PC-9 (cell line): ENCODE results near the gene BNIPL. TPM values are rescaled to one million over a fixed set of nuclear protein-coding genes. Genes with fewer than 3 reads are reported as not detected.
A peak's percentile ranks its signal among the peaks of the same experiment; 100 is the strongest.

Experiments
- BruUV-seq: library from RNA; stranded (reverse); fragments of 400-500 nt; replicated peaks from 2 replicates; lab custom pipeline; 2021; lab: Mats Ljungman, UMichigan
- CTCF ChIA-PET: fragments of 300-600 bp; sonication (Branson Sonifier 250); formaldehyde crosslinking; loops from one replicate; lab custom pipeline; 2022; ENCODE audit warnings: antibody characterized with exemption; lab: Charles Lee
- POLR2A ChIA-PET: fragments of 300-600 bp; sonication (Branson Sonifier 250); formaldehyde crosslinking; loops from one replicate; lab custom pipeline; 2022; ENCODE audit warnings: antibody characterized with exemption; ENCODE audit not compliant: unreplicated experiment; lab: Charles Lee
- DNase-seq, 2 experiments: peaks; one replicate each; pipeline versions ENCODE4 v3.0.0 to v3.0.0-alpha.2; 2015 to 2022; ENCODE audit warnings: mixed read lengths in 1 of 2
- H2AFZ ChIP-seq: fragments of 200-600 bp; sonication (generic); 2 replicates; pipeline ENCODE4 v1.8.1; 2017; ENCODE audit warnings: antibody characterized with exemption
- H3F3A ChIP-seq: fragments of 200-600 bp; sonication (generic); 2 replicates; pipeline ENCODE4 v1.8.1; 2017; ENCODE audit warnings: antibody characterized with exemption, mild to moderate bottlenecking, low read depth; ENCODE audit not compliant: insufficient read depth
- H3K27ac ChIP-seq: fragments of 200-600 bp; sonication (generic); 2 replicates; pipeline ENCODE4 v1.6.1; 2016; ENCODE audit warnings: mixed run types
- H3K27me3 ChIP-seq: fragments of 200-600 bp; sonication (generic); 2 replicates; pipeline ENCODE4 v1.6.1; 2016; ENCODE audit warnings: low read depth, mixed run types; ENCODE audit not compliant: insufficient read depth
- H3K36me3 ChIP-seq: fragments of 200-600 bp; sonication (generic); 2 replicates; pipeline ENCODE4 v1.6.1; 2016; ENCODE audit warnings: low read depth, mixed run types
- H3K4me1 ChIP-seq: fragments of 200-600 bp; sonication (generic); replicated peaks from 2 replicates; pipeline ENCODE4 v1.6.1; 2016; ENCODE audit warnings: mixed run types; ENCODE audit not compliant: insufficient read depth
- H3K4me2 ChIP-seq: fragments of 200-600 bp; sonication (generic); 2 replicates; pipeline ENCODE4 v1.6.1; 2017; ENCODE audit warnings: mixed run types
- H3K4me3 ChIP-seq: fragments of 200-600 bp; sonication (generic); 2 replicates; pipeline ENCODE4 v1.6.1; 2016; ENCODE audit warnings: mixed run types
- H3K79me2 ChIP-seq: fragments of 200-600 bp; sonication (generic); 2 replicates; pipeline ENCODE4 v1.6.1; 2017; ENCODE audit warnings: low read depth, mixed run types
- H3K9me2 ChIP-seq: fragments of 200-600 bp; sonication (generic); 2 replicates; pipeline ENCODE4 v1.8.1; 2017; ENCODE audit warnings: mild to moderate bottlenecking; ENCODE audit not compliant: insufficient read depth
- H3K9me3 ChIP-seq: fragments of 200-600 bp; sonication (generic); 2 replicates; pipeline ENCODE4 v1.8.1; 2016; ENCODE audit warnings: low read depth; ENCODE audit not compliant: insufficient read depth
- H4K20me1 ChIP-seq: fragments of 200-600 bp; sonication (generic); 2 replicates; pipeline ENCODE4 v1.8.1; 2017; ENCODE audit not compliant: insufficient read depth
- EZH2 ChIP-seq: fragments of 200-600 bp; sonication (generic); IDR thresholded peaks from 2 replicates; pipeline ENCODE4 v1.8.0; 2017; ENCODE audit warnings: antibody characterized with exemption, low read depth
- intact Hi-C: fragments of 100-400 bp; cut with micrococcal nuclease; formaldehyde crosslinking; loops from one replicate; pipeline ENCODE4 v1.10.0; 2022; ENCODE audit not compliant: unreplicated experiment
- total RNA-seq: library from RNA; stranded (reverse); gene quantifications from 2 replicates; pipeline ENCODE4 v1.2.3, GENCODE V29; 2021
- TF ChIP-seq, protein P1 (sequence below): fragments of 200-600 bp; sonication (generic); conservative IDR thresholded peaks from 2 replicates; pipeline ENCODE4 v1.6.1; 2017; ENCODE audit warnings: mixed run types, antibody characterized with exemption, mild to moderate bottlenecking, moderate library complexity

Gene BNIPL
- total RNA-seq, 1 experiment from 2014 or later, result 3.0 TPM

GRCh38 chr1:150994248-150994647 lies 42.1 kb upstream of the BNIPL start:
- no peaks in the 10 kb centered on the region for H3K36me3 ChIP-seq
- TF ChIP-seq EZH2, result no peak
- TF ChIP-seq, protein P1, sequence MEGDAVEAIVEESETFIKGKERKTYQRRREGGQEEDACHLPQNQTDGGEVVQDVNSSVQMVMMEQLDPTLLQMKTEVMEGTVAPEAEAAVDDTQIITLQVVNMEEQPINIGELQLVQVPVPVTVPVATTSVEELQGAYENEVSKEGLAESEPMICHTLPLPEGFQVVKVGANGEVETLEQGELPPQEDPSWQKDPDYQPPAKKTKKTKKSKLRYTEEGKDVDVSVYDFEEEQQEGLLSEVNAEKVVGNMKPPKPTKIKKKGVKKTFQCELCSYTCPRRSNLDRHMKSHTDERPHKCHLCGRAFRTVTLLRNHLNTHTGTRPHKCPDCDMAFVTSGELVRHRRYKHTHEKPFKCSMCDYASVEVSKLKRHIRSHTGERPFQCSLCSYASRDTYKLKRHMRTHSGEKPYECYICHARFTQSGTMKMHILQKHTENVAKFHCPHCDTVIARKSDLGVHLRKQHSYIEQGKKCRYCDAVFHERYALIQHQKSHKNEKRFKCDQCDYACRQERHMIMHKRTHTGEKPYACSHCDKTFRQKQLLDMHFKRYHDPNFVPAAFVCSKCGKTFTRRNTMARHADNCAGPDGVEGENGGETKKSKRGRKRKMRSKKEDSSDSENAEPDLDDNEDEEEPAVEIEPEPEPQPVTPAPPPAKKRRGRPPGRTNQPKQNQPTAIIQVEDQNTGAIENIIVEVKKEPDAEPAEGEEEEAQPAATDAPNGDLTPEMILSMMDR, result no peak
- H3K4me3 ChIP-seq, result no peak overlapping the region
- H3K4me1 ChIP-seq, result 0 out of 2 replicates have a peak, but pooled peaks cover 5% of the 10 kb centered on the region
- no peak for DNase-seq
- H3K27me3 ChIP-seq, result no peaks in the 10 kb centered on the region
- H3K27ac ChIP-seq, result no peak overlapping the region
- H3K9me2 ChIP-seq, result no peaks in the 10 kb centered on the region
- ChIA-PET POLR2A (interaction anchor here (0.7 kb wide), 1 partner anchor 18 kb away, joined by 6 read pairs; no protein-coding TSS in a partner anchor), CTCF (no interaction called here)
- H2AFZ ChIP-seq, result no peak overlapping the region
- H3K4me2 ChIP-seq, result no peak overlapping the region
- peaks cover 9% of the 10 kb centered on the region; the same call in 1 of the 2 replicates for H3F3A ChIP-seq
- no peaks in the 10 kb centered on the region for H4K20me1 ChIP-seq
- intact Hi-C loops, result loop anchor here (10.0 kb wide), 1 partner anchor 179 kb away; no protein-coding TSS in a partner anchor
- no peaks in the 10 kb centered on the region for H3K79me2 ChIP-seq
- no peaks in the 10 kb centered on the region for H3K9me3 ChIP-seq
- BruUV-seq, result no TSS peak

- DNase-seq, result no peak
- no peaks in the 10 kb centered on the region for H3K9me3 ChIP-seq
- intact Hi-C loops, result loop anchor here (1.0 to 10.0 kb wide), 3 partner anchors 16 to 433 kb away; no protein-coding TSS in a partner anchor
- H4K20me1 ChIP-seq, result no peaks in the 10 kb centered on the region
- H3F3A ChIP-seq, result peaks cover 9% of the 10 kb centered on the region; the same call in 1 of the 2 replicates
- POLR2A ChIA-PET, result interaction anchor here (0.6 kb wide), 2 partner anchors 160 to 709 kb away, joined by 3 to 6 read pairs; no protein-coding TSS in a partner anchor
- no TSS peak for BruUV-seq
- no peaks in the 10 kb centered on the region for H3K9me2 ChIP-seq
- H3K27me3 ChIP-seq, result no peaks in the 10 kb centered on the region
- H3K79me2 ChIP-seq, result no peaks in the 10 kb centered on the region
- 0 out of 2 replicates have a peak, but pooled peaks cover 5% of the 10 kb centered on the region for H3K4me1 ChIP-seq
- H3K36me3 ChIP-seq, result no peaks in the 10 kb centered on the region
- no peak overlapping the region for H2AFZ ChIP-seq
- no peak overlapping the region for H3K4me2 ChIP-seq
- CTCF ChIA-PET, result interaction anchor here (0.7 to 1.8 kb wide), 5 partner anchors 13 to 63 kb away, joined by 3 to 15 read pairs (median 3); partner anchors contain the start of gene ANXA9
- no peak overlapping the region for H3K4me3 ChIP-seq
- no peak for TF ChIP-seq EZH2
- TF ChIP-seq, protein P1, result no peak
- H3K27ac ChIP-seq, result no peak overlapping the region
Observed at GRCh38 chr1:150995460-150995859, 40.9 kb upstream of the BNIPL start.

DNA sequence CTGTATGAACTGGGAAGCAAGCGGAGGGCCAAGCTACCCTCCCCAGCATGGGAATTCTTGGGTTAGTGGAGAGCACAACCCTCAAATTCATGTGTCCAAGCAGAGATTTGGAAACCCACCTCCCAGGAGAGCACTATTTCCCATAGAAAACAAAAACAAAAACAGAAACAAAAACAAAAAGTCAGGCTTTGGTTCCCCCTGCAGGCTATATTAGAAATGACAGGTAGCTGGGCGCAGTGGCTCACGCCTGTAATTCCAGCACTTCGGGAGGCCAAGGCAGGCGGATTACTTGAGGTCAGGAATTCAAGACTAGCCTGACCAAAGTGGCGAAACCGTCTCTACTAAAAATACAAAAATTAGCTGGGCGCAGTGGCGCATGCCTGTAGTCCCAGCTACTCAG lies 40.5 kb upstream of the BNIPL start:
- POLR2A ChIA-PET, result interaction anchor here (0.6 to 0.7 kb wide), 2 partner anchors 417 to 710 kb away, joined by 3 to 10 read pairs; partner anchors contain the start of gene MCL1
- H4K20me1 ChIP-seq, result no peaks in the 10 kb centered on the region
- intact Hi-C loops, result loop anchor here (1.0 to 10.0 kb wide), 3 partner anchors 17 to 434 kb away; no protein-coding TSS in a partner anchor

More for the DNA sequence above, 40.5 kb upstream of the BNIPL start:
- Histone ChIP-seq H3K79me2 (no peaks in the 10 kb centered on the region), H3K27ac (no peak overlapping the region), H3K9me2 (no peaks in the 10 kb centered on the region), H3F3A (peaks cover 9% of the 10 kb centered on the region; the same call in 1 of the 2 replicates), H3K9me3 (no peaks in the 10 kb centered on the region), H2AFZ (no peak overlapping the region), H3K4me3 (no peak overlapping the region), H3K36me3 (no peaks in the 10 kb centered on the region), H3K4me1 (0 out of 2 replicates have a peak, but pooled peaks cover 5% of the 10 kb centered on the region), H3K27me3 (no peaks in the 10 kb centered on the region), H3K4me2 (peak overlapping the region; percentile 17; the same call in 1 of the 2 replicates)
- TF ChIP-seq EZH2, result no peak
- TF ChIP-seq, protein P1, result peak; percentile 97
- BruUV-seq, result no TSS peak
- peak in 1 of 2 experiments; percentile 43 for DNase-seq
- CTCF ChIA-PET, result interaction anchor here (0.6 to 1.8 kb wide), 5 partner anchors 14 to 63 kb away, joined by 3 to 15 read pairs (median 5); partner anchors contain the start of gene ANXA9
